ENCODE results near the gene CACTIN.

CACTIN gene

GRCh38 chr19:3595521-3596061 lies 31.0 kb downstream of the CACTIN start:
- no peaks in the 10 kb centered on the region for H3K4me1 Mint-ChIP-seq
- H3K27ac Mint-ChIP-seq, result no peak overlapping the region
- H3K4me3 Mint-ChIP-seq, result no peak overlapping the region
- DNase-seq, result no peak
- no peaks in the 10 kb centered on the region for H3K36me3 Mint-ChIP-seq (ENCODE audit: low read depth)
- H3K27me3 Mint-ChIP-seq (ENCODE audit: low read depth, poor library complexity), result peaks cover 39% of the 10 kb centered on the region
- H3K9me3 Mint-ChIP-seq, result peaks cover 11% of the 10 kb centered on the region
- TF ChIP-seq CTCF (IDR thresholded peaks at IDR 0.05), result no peak

- Mint-ChIP-seq H3K4me3 (no peak overlapping the region), H3K4me1 (no peaks in the 10 kb centered on the region), H3K27me3 (ENCODE audit: low read depth, poor library complexity) (peaks cover 49% of the 10 kb centered on the region), H3K27ac (no peak overlapping the region), H3K9me3 (peaks cover 17% of the 10 kb centered on the region), H3K36me3 (ENCODE audit: low read depth) (no peaks in the 10 kb centered on the region)
- no peak for DNase-seq
- no peak for TF ChIP-seq CTCF (IDR thresholded peaks at IDR 0.05)
Measured at GRCh38 chr19:3593156-3593555, 33.4 kb downstream of the CACTIN start.

GRCh38 chr19:3591876-3592613 lies 34.5 kb downstream of the CACTIN start:
- Mint-ChIP-seq H3K4me1 (no peaks in the 10 kb centered on the region), H3K9me3 (peaks cover 19% of the 10 kb centered on the region), H3K27ac (no peak overlapping the region), H3K4me3 (no peak overlapping the region), H3K36me3 (ENCODE audit: low read depth) (no peaks in the 10 kb centered on the region), H3K27me3 (ENCODE audit: low read depth, poor library complexity) (peaks cover 60% of the 10 kb centered on the region)
- DNase-seq, result no peak
- TF ChIP-seq CTCF (IDR thresholded peaks at IDR 0.05), result no peak

GRCh38 chr19:3590991-3591659 lies 35.5 kb downstream of the CACTIN start:
- Mint-ChIP-seq H3K27me3 (ENCODE audit: low read depth, poor library complexity) (peaks cover 69% of the 10 kb centered on the region), H3K36me3 (ENCODE audit: low read depth) (no peaks in the 10 kb centered on the region), H3K4me3 (no peak overlapping the region), H3K4me1 (no peaks in the 10 kb centered on the region), H3K9me3 (peaks cover 19% of the 10 kb centered on the region), H3K27ac (no peak overlapping the region)
- DNase-seq, result no peak
- TF ChIP-seq CTCF (IDR thresholded peaks at IDR 0.05), result no peak

GRCh38 chr19:3589949-3590348 lies 36.6 kb downstream of the CACTIN start:
- Mint-ChIP-seq H3K4me1 (no peaks in the 10 kb centered on the region), H3K4me3 (no peak overlapping the region), H3K27me3 (ENCODE audit: low read depth, poor library complexity) (peaks cover 72% of the 10 kb centered on the region), H3K9me3 (peaks cover 19% of the 10 kb centered on the region), H3K36me3 (ENCODE audit: low read depth) (no peaks in the 10 kb centered on the region), H3K27ac (no peak overlapping the region)
- no peak for DNase-seq
- no peak for TF ChIP-seq CTCF (IDR thresholded peaks at IDR 0.05)

Data from nephron progenitor cell (in vitro differentiated cells).